SK-N-SH treated with all-trans-retinoic acid at 6 μM for 48 hours (cell line): ENCODE measurements around the gene CABLES1.
"Not testable (repeated sequence)": the region's sequence is repeated elsewhere in the genome, so short reads cannot be mapped to it uniquely, and the experiment has no call there.

Experiments used
- ATAC-seq: fragments of 200-7000 bp; cut with Tn5 transposase; 3 replicates; pipeline ENCODE4 v1.9.1; 2020; ENCODE audit warnings: mild to moderate bottlenecking, moderate library complexity
- ARNTL ChIP-seq: fragments of 450-650 bp; formaldehyde crosslinking; IDR thresholded peaks from 2 replicates; pipeline ENCODE4 v1.5.0; 2020; ENCODE audit warnings: low read depth, mild to moderate bottlenecking, moderate library complexity, borderline replicate concordance
- BACH2 ChIP-seq: fragments of 250-450 bp; sonication (Bioruptor Pico); IDR thresholded peaks from 2 replicates; pipeline ENCODE4 v1.9.0; 2021; ENCODE audit warnings: mild to moderate bottlenecking, borderline replicate concordance
- CSDC2 ChIP-seq: fragments of 250-450 bp; sonication (Bioruptor Pico); IDR thresholded peaks from 2 replicates; pipeline ENCODE4 v1.5.0; 2020; ENCODE audit warnings: mild to moderate bottlenecking, moderate library complexity
- ESRRG ChIP-seq: fragments of 250-450 bp; sonication (Bioruptor Pico); IDR thresholded peaks from 2 replicates; pipeline ENCODE4 v1.6.1; 2021; ENCODE audit warnings: mild to moderate bottlenecking
- ISL1 ChIP-seq: fragments of 250-450 bp; sonication (Bioruptor Pico); IDR thresholded peaks from 2 replicates; pipeline ENCODE4 v2.1.2; 2022; ENCODE audit warnings: mild to moderate bottlenecking, moderate library complexity
- OSR1 ChIP-seq: fragments of 250-450 bp; sonication (Bioruptor Pico); IDR thresholded peaks from 2 replicates; pipeline ENCODE4 v1.8.0; 2022; ENCODE audit warnings: moderate library complexity, mild to moderate bottlenecking, inconsistent platforms
- PPARA ChIP-seq: fragments of 250-450 bp; sonication (Bioruptor Pico); IDR thresholded peaks from 2 replicates; pipeline ENCODE4 v1.5.0; 2020; ENCODE audit warnings: mild to moderate bottlenecking, borderline replicate concordance
- RARB ChIP-seq: fragments of 250-450 bp; sonication (Bioruptor Pico); IDR thresholded peaks from 2 replicates; pipeline ENCODE4 v1.8.0; 2021; ENCODE audit warnings: mild to moderate bottlenecking, moderate library complexity
- SNAI2 ChIP-seq: fragments of 250-450 bp; sonication (Bioruptor Pico); IDR thresholded peaks from 2 replicates; pipeline ENCODE4 v1.5.0; 2020; ENCODE audit warnings: mild to moderate bottlenecking, moderate library complexity
- TCF4 ChIP-seq: fragments of 250-450 bp; sonication (Bioruptor Pico); IDR thresholded peaks from 2 replicates; pipeline ENCODE4 v1.8.0; 2021; ENCODE audit warnings: mild to moderate bottlenecking, moderate library complexity, borderline replicate concordance
- TOX ChIP-seq: fragments of 250-450 bp; sonication (Bioruptor Pico); IDR thresholded peaks from 2 replicates; pipeline ENCODE4 v1.8.0; 2021; ENCODE audit warnings: mild to moderate bottlenecking, moderate library complexity, borderline replicate concordance
- ZC3H10 ChIP-seq: fragments of 250-450 bp; sonication (Bioruptor Pico); IDR thresholded peaks from 2 replicates; pipeline ENCODE4 v1.5.1; 2021; ENCODE audit warnings: mild to moderate bottlenecking, moderate library complexity
- ZFP3 ChIP-seq: fragments of 250-450 bp; sonication (Bioruptor Pico); IDR thresholded peaks from 2 replicates; pipeline ENCODE4 v1.5.0; 2020; ENCODE audit warnings: mild to moderate bottlenecking, moderate library complexity
- ZFP30 ChIP-seq: fragments of 450-650 bp; formaldehyde crosslinking; IDR thresholded peaks from 2 replicates; pipeline ENCODE4 v1.5.0; 2022; ENCODE audit warnings: mild to moderate bottlenecking, moderate library complexity
- ZNF565 ChIP-seq: fragments of 450-650 bp; formaldehyde crosslinking; conservative IDR thresholded peaks from 2 replicates; pipeline ENCODE4 v1.5.0; 2020; ENCODE audit warnings: low read depth, mild to moderate bottlenecking, moderate library complexity
- ZNF70 ChIP-seq: fragments of 450-650 bp; formaldehyde crosslinking; IDR thresholded peaks from 2 replicates; pipeline ENCODE4 v1.5.0; 2020; ENCODE audit warnings: mild to moderate bottlenecking, moderate library complexity
- ZNF8 ChIP-seq: fragments of 450-650 bp; formaldehyde crosslinking; IDR thresholded peaks from 2 replicates; pipeline ENCODE4 v1.5.0; 2020; ENCODE audit warnings: mild to moderate bottlenecking, moderate library complexity
- TF ChIP-seq, protein P1 (sequence below): fragments of 250-450 bp; sonication (Bioruptor Pico); IDR thresholded peaks from 2 replicates; pipeline ENCODE4 v1.8.0; 2021; ENCODE audit warnings: low read depth, mild to moderate bottlenecking, moderate library complexity, borderline replicate concordance
- TF ChIP-seq, protein P2 (sequence below): fragments of 250-450 bp; sonication (Bioruptor Pico); IDR thresholded peaks from 2 replicates; pipeline ENCODE4 v1.8.0; 2020; ENCODE audit warnings: mild to moderate bottlenecking, moderate library complexity, borderline replicate concordance
- TF ChIP-seq, protein P3 (sequence below): fragments of 250-450 bp; sonication (Bioruptor Pico); IDR thresholded peaks from 2 replicates; pipeline ENCODE4 v1.5.1; 2021; ENCODE audit warnings: mild to moderate bottlenecking, moderate library complexity
- TF ChIP-seq, protein P4 (sequence below): fragments of 250-450 bp; sonication (Bioruptor Pico); IDR thresholded peaks from 2 replicates; pipeline ENCODE4 v1.5.0; 2020; ENCODE audit warnings: mild to moderate bottlenecking, moderate library complexity
- TF ChIP-seq, protein P5 (sequence below): fragments of 250-450 bp; sonication (Bioruptor Pico); IDR thresholded peaks from 2 replicates; pipeline ENCODE4 v1.5.1; 2020; ENCODE audit warnings: low read depth, mild to moderate bottlenecking, moderate library complexity

Gene CABLES1

DNA sequence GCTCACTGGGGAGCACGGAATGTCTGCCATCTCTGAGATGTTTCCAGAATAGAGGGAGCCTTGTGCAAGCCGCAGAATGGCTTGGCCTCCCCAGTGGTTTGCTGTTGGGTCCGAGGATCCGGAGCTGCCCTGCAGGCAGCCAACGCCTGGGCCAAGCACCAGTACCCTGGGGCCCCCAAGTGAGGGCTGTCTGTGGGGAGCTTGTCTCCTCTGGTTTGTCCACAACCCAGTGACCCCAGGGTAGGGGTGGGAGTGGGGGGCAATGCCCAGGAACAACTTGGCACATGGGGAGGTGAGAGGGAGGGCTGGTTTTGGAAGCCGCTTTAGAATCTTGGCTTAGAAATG lies 147.1 kb downstream of the CABLES1 start (continued):
- TF ChIP-seq, protein P1, sequence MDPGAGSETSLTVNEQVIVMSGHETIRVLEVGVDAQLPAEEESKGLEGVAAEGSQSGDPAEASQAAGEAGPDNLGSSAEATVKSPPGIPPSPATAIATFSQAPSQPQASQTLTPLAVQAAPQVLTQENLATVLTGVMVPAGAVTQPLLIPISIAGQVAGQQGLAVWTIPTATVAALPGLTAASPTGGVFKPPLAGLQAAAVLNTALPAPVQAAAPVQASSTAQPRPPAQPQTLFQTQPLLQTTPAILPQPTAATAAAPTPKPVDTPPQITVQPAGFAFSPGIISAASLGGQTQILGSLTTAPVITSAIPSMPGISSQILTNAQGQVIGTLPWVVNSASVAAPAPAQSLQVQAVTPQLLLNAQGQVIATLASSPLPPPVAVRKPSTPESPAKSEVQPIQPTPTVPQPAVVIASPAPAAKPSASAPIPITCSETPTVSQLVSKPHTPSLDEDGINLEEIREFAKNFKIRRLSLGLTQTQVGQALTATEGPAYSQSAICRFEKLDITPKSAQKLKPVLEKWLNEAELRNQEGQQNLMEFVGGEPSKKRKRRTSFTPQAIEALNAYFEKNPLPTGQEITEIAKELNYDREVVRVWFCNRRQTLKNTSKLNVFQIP: no peak
- TF ChIP-seq ZFP30 (CRISPR knock-in tag): no peak

DNA sequence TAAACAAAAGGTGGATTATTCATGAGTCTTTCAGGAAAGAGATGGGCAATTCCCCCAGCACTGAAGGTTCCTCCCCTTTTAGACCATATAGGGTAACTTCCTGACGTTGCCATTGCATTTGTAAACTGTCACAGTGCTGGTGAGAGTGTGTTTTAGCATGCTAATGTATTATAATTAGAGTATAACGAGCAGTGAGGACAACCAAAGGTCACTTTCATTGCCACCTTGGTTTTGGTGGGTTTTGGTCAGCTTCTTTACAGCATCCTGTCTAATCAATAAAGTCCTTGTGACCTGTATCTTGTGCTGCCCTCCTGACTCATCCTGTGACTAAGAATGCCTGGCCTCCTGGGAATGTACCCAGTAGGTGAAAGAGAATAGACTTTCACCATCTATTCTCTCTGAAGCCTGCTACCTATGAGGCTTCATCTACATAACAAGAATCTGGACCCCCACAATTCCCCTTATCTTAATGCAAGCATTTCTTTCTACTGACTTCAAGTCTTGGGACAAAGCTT lies 148.7 kb downstream of the CABLES1 start:
- no peak for TF ChIP-seq TCF4 (CRISPR knock-in tag)
- no peak for TF ChIP-seq BACH2 (CRISPR knock-in tag)
- no peak for TF ChIP-seq RARB (CRISPR knock-in tag)
- no peak for TF ChIP-seq ZNF8 (CRISPR knock-in tag)
- TF ChIP-seq OSR1 (CRISPR knock-in tag): no peak
- no peak for TF ChIP-seq ARNTL (CRISPR knock-in tag)
- TF ChIP-seq ISL1 (CRISPR knock-in tag): no peak
- TF ChIP-seq, protein P2, sequence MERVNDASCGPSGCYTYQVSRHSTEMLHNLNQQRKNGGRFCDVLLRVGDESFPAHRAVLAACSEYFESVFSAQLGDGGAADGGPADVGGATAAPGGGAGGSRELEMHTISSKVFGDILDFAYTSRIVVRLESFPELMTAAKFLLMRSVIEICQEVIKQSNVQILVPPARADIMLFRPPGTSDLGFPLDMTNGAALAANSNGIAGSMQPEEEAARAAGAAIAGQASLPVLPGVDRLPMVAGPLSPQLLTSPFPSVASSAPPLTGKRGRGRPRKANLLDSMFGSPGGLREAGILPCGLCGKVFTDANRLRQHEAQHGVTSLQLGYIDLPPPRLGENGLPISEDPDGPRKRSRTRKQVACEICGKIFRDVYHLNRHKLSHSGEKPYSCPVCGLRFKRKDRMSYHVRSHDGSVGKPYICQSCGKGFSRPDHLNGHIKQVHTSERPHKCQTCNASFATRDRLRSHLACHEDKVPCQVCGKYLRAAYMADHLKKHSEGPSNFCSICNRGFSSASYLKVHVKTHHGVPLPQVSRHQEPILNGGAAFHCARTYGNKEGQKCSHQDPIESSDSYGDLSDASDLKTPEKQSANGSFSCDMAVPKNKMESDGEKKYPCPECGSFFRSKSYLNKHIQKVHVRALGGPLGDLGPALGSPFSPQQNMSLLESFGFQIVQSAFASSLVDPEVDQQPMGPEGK (CRISPR knock-in tag): no peak
- no peak for TF ChIP-seq ZFP3 (CRISPR knock-in tag)
- no peak for TF ChIP-seq CSDC2 (CRISPR knock-in tag)
- TF ChIP-seq ZNF565 (CRISPR knock-in tag): no peak
- ATAC-seq: peak; percentile 62; the same call in 2 of the 3 replicates

DNA sequence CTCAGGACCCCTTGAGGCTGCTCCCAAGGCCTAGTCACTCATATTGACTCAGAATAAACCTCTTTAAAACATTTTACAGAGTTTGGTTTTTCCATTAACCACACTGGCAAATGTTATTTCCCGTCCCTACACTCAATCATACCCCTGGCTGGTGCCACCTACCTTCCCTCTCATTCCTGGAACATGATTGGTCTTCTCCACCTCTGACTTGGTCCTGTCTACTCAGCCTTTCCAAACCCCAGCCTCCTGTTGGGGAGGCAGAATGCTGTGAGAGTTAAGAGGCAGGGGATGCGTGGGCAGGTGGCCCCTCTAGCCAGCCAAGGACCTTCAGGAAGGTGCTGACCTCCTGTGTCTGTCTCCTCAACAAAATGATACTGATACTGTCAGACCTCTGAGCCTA lies 149.3 kb downstream of the CABLES1 start:
- ATAC-seq: no peak
- TF ChIP-seq ZNF70 (CRISPR knock-in tag): no peak
- no peak for TF ChIP-seq TCF4 (CRISPR knock-in tag)
- no peak for TF ChIP-seq ESRRG (CRISPR knock-in tag)
- no peak for TF ChIP-seq OSR1 (CRISPR knock-in tag)
- TF ChIP-seq, protein P3, sequence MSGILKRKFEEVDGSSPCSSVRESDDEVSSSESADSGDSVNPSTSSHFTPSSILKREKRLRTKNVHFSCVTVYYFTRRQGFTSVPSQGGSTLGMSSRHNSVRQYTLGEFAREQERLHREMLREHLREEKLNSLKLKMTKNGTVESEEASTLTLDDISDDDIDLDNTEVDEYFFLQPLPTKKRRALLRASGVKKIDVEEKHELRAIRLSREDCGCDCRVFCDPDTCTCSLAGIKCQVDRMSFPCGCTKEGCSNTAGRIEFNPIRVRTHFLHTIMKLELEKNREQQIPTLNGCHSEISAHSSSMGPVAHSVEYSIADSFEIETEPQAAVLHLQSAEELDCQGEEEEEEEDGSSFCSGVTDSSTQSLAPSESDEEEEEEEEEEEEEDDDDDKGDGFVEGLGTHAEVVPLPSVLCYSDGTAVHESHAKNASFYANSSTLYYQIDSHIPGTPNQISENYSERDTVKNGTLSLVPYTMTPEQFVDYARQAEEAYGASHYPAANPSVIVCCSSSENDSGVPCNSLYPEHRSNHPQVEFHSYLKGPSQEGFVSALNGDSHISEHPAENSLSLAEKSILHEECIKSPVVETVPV: no peak
- TF ChIP-seq, protein P4, sequence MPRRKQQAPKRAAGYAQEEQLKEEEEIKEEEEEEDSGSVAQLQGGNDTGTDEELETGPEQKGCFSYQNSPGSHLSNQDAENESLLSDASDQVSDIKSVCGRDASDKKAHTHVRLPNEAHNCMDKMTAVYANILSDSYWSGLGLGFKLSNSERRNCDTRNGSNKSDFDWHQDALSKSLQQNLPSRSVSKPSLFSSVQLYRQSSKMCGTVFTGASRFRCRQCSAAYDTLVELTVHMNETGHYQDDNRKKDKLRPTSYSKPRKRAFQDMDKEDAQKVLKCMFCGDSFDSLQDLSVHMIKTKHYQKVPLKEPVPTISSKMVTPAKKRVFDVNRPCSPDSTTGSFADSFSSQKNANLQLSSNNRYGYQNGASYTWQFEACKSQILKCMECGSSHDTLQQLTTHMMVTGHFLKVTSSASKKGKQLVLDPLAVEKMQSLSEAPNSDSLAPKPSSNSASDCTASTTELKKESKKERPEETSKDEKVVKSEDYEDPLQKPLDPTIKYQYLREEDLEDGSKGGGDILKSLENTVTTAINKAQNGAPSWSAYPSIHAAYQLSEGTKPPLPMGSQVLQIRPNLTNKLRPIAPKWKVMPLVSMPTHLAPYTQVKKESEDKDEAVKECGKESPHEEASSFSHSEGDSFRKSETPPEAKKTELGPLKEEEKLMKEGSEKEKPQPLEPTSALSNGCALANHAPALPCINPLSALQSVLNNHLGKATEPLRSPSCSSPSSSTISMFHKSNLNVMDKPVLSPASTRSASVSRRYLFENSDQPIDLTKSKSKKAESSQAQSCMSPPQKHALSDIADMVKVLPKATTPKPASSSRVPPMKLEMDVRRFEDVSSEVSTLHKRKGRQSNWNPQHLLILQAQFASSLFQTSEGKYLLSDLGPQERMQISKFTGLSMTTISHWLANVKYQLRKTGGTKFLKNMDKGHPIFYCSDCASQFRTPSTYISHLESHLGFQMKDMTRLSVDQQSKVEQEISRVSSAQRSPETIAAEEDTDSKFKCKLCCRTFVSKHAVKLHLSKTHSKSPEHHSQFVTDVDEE (CRISPR knock-in tag): no peak
- TF ChIP-seq ZFP3 (CRISPR knock-in tag): no peak
- no peak for TF ChIP-seq SNAI2
- TF ChIP-seq ZFP30 (CRISPR knock-in tag): no peak
- TF ChIP-seq ARNTL (CRISPR knock-in tag): no peak
- TF ChIP-seq, protein P5, sequence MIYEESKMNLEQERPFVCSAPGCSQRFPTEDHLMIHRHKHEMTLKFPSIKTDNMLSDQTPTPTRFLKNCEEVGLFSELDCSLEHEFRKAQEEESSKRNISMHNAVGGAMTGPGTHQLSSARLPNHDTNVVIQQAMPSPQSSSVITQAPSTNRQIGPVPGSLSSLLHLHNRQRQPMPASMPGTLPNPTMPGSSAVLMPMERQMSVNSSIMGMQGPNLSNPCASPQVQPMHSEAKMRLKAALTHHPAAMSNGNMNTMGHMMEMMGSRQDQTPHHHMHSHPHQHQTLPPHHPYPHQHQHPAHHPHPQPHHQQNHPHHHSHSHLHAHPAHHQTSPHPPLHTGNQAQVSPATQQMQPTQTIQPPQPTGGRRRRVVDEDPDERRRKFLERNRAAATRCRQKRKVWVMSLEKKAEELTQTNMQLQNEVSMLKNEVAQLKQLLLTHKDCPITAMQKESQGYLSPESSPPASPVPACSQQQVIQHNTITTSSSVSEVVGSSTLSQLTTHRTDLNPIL (CRISPR knock-in tag): no peak
- no peak for TF ChIP-seq TOX
- TF ChIP-seq ZC3H10 (CRISPR knock-in tag): no peak
- TF ChIP-seq ZNF8 (CRISPR knock-in tag): no peak
- TF ChIP-seq CSDC2 (CRISPR knock-in tag): no peak
- no peak for TF ChIP-seq PPARA (CRISPR knock-in tag)
- no peak for TF ChIP-seq ISL1 (CRISPR knock-in tag)
- TF ChIP-seq BACH2 (CRISPR knock-in tag): no peak
- TF ChIP-seq, all 23 proteins: peak for 0

DNA sequence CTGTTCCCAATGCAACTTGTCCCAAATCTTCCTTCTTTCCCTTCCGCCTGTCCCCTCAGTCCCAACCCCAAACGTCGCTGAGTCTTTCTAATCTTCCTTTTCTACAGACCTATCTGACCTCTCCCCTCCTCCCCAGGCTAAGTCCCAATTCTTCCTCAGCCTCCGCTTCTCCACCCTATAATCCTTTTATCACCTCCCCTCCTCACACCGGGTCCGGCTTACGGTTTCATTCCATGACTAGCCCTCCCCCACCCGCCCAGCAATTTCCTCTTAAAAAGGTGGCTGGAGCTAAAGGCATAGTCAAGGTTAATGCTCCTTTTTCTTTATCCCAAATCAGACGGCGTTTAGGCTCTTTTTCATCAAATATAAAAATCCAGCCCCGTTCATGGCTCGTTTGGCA lies 150.3 kb downstream of the CABLES1 start:
- ATAC-seq: not testable (repeated sequence)
